Liver (tissue), 9 donors: ENCODE results near the gene VRK2. TPM values are rescaled to one million over a fixed set of nuclear protein-coding genes. Genes with fewer than 3 reads are reported as not detected.

Experiments
- DNase-seq: peaks from one replicate; pipeline ENCODE4 v3.0.0-alpha.2; 2017; ENCODE audit warnings: low spot score
- H3K27ac ChIP-seq, 2 donors: one replicate each; pipeline ENCODE4 v1.7.0; 2013; ENCODE audit warnings: inconsistent platforms in 2 of 2, low read length in 2 of 2, control low read depth in 1 of 2, low read depth in 1 of 2, mild to moderate bottlenecking in 1 of 2
- H3K27me3 ChIP-seq, 4 donors: one replicate each; pipeline versions ENCODE4 v1.6.1 to v1.7.0; 2013; ENCODE audit warnings: low read length in 3 of 4, inconsistent platforms in 1 of 4, mild to moderate bottlenecking in 1 of 4, moderate library complexity in 1 of 4; ENCODE audit not compliant: control insufficient read depth in 4 of 4, insufficient read depth in 4 of 4
- H3K36me3 ChIP-seq, 4 donors: one replicate each; pipeline versions ENCODE4 v1.6.1 to v1.7.0; 2013; ENCODE audit warnings: low read length in 3 of 4, mild to moderate bottlenecking in 3 of 4, low read depth in 1 of 4, moderate library complexity in 1 of 4; ENCODE audit not compliant: control insufficient read depth in 4 of 4, insufficient read depth in 3 of 4
- H3K4me1 ChIP-seq, 4 donors: one replicate each; pipeline versions ENCODE4 v1.6.1 to v1.7.0; 2013; ENCODE audit warnings: low read length in 3 of 4, mild to moderate bottlenecking in 3 of 4, moderate library complexity in 1 of 4; ENCODE audit not compliant: control insufficient read depth in 4 of 4, insufficient read depth in 4 of 4
- H3K4me3 ChIP-seq, 3 donors: one replicate each; pipeline versions ENCODE4 v1.6.1 to v1.7.0; 2013; ENCODE audit warnings: low read length in 3 of 3, control low read depth in 1 of 3, low read depth in 1 of 3, mild to moderate bottlenecking in 1 of 3
- H3K9ac ChIP-seq, 2 donors: one replicate each; pipeline ENCODE4 v1.7.0; 2013; ENCODE audit warnings: low read length in 2 of 2, mild to moderate bottlenecking in 2 of 2, moderate library complexity in 2 of 2, control low read depth in 1 of 2, low read depth in 1 of 2
- H3K9me3 ChIP-seq, 4 donors: one replicate each; pipeline versions ENCODE4 v1.6.1 to v1.7.0; 2013; ENCODE audit warnings: low read length in 3 of 4; ENCODE audit not compliant: control insufficient read depth in 4 of 4
- ATF3 ChIP-seq: IDR thresholded peaks from 2 replicates; pipeline ENCODE4 v1.6.1; 2016; ENCODE audit warnings: antibody characterized with exemption
- EGR1 ChIP-seq, 2 donors: IDR thresholded peaks; 2 replicates each; pipeline ENCODE4 v1.6.1; 2016 to 2018; ENCODE audit warnings: antibody characterized with exemption in 2 of 2, low read depth in 2 of 2
- GABPA ChIP-seq, 2 donors: IDR thresholded peaks in 1 of 2; conservative IDR thresholded peaks in 1 of 2; 2 replicates each; pipeline ENCODE4 v1.6.1; 2016; ENCODE audit warnings: antibody characterized with exemption in 2 of 2, mild to moderate bottlenecking in 1 of 2, moderate library complexity in 1 of 2
- HNF4A ChIP-seq, 2 donors: conservative IDR thresholded peaks; 2 replicates each; pipeline ENCODE4 v1.6.1; 2016; ENCODE audit warnings: antibody characterized with exemption in 2 of 2, mild to moderate bottlenecking in 2 of 2
- HNF4G ChIP-seq: IDR thresholded peaks from 2 replicates; pipeline ENCODE4 v1.6.1; 2016; ENCODE audit warnings: antibody characterized with exemption
- JUND ChIP-seq, 2 donors: IDR thresholded peaks; 2 replicates each; pipeline ENCODE4 v1.6.1; 2016; ENCODE audit warnings: antibody characterized with exemption in 2 of 2
- NR2F2 ChIP-seq: IDR thresholded peaks from 2 replicates; pipeline ENCODE4 v1.6.1; 2016; ENCODE audit warnings: antibody characterized with exemption
- RAD21 ChIP-seq, 2 donors: IDR thresholded peaks; 2 replicates each; pipeline ENCODE4 v1.6.1; 2016; ENCODE audit warnings: antibody characterized with exemption in 2 of 2, mild to moderate bottlenecking in 2 of 2
- REST ChIP-seq: IDR thresholded peaks from 2 replicates; pipeline ENCODE4 v1.6.1; 2016; ENCODE audit warnings: antibody characterized with exemption, mild to moderate bottlenecking
- RXRA ChIP-seq, 2 donors: IDR thresholded peaks; 2 replicates each; pipeline ENCODE4 v1.6.1; 2017 to 2018; ENCODE audit warnings: antibody characterized with exemption in 2 of 2, mild to moderate bottlenecking in 1 of 2
- SP1 ChIP-seq: IDR thresholded peaks from 2 replicates; pipeline ENCODE4 v1.6.1; 2018; ENCODE audit warnings: antibody characterized with exemption, mild to moderate bottlenecking
- WGBS: extraction: QIAGEN DNeasy Blood & Tissue Kit; methylation state at CpG from one replicate; pipeline ENCODE4 v1.1.7; 2013; 5-methylcytosine and 5-hydroxymethylcytosine counted together
- polyA plus RNA-seq, 2 donors: library from polyadenylated mRNA; stranded (reverse) in 1 of 2; unstranded in 1 of 2; fragments of 200-250 nt in 1 of 2; fragments of >200 nt in 1 of 2; fragmentation: Nextera tagmentation in 1 of 2; extraction: Ambion mirVana in 1 of 2; gene quantifications; one replicate each; pipeline versions ENCODE4 v1.2.1 to v1.2.3, GENCODE V29; 2013 to 2015
- total RNA-seq, 2 donors: library from RNA; depleted of rRNA; stranded (reverse); fragments of >200 nt; gene quantifications; one replicate each; pipeline ENCODE4 v1.2.3, GENCODE V29; 2014
- donor health status: healthy.
- donor health status: healthy.
- donor health status: healthy.
- donor health status: healthy.
- donor health status: healthy.

The VRK2 gene
- total and polyA plus RNA-seq, 4 donors, result 5.4 to 17.3 (median 8.5) TPM

GRCh38 chr2:58047961-58048360 is 1.4 kb downstream of the VRK2 start:
- Histone ChIP-seq H3K4me3 (no peak overlapping the region), H3K27ac (no peak overlapping the region), H3K9ac (no peak overlapping the region), H3K4me1 (peaks cover 0 to 14% (median 3%) of the 10 kb centered on the region in 4 donors), H3K36me3 (peaks cover 0 to 4% (median 0%) of the 10 kb centered on the region in 4 donors), H3K9me3 (no peaks in the 10 kb centered on the region), H3K27me3 (no peaks in the 10 kb centered on the region)
- DNase-seq, result no peak
- TF ChIP-seq HNF4G, result no peak
- no peak for TF ChIP-seq NR2F2
- no peak for TF ChIP-seq RXRA (IDR thresholded peaks at IDR 0.05)
- TF ChIP-seq REST, result no peak
- no peak for TF ChIP-seq HNF4A (conservative IDR thresholded peaks at IDR 0.05)
- TF ChIP-seq JUND (IDR thresholded peaks at IDR 0.05), result no peak
- no peak for TF ChIP-seq GABPA (IDR thresholded peaks at IDR 0.05 in 1 of 2, conservative IDR thresholded peaks at IDR 0.05 in 1 of 2)
- 60% methylated on average over 3 of the region's 3 CpGs for WGBS

GRCh38 chr2:58051445-58051844 is 4.8 kb downstream of the VRK2 start:
- Histone ChIP-seq H3K4me3 (no peak overlapping the region), H3K27ac (no peak overlapping the region), H3K9me3 (no peaks in the 10 kb centered on the region), H3K9ac (no peak overlapping the region), H3K36me3 (peaks cover 0 to 4% (median 0%) of the 10 kb centered on the region in 4 donors), H3K27me3 (no peaks in the 10 kb centered on the region), H3K4me1 (peaks cover 0 to 7% (median 3%) of the 10 kb centered on the region in 4 donors)
- no peak for TF ChIP-seq SP1
- 93% methylated on average over 3 of the region's 3 CpGs for WGBS
- DNase-seq, result no peak

DNA sequence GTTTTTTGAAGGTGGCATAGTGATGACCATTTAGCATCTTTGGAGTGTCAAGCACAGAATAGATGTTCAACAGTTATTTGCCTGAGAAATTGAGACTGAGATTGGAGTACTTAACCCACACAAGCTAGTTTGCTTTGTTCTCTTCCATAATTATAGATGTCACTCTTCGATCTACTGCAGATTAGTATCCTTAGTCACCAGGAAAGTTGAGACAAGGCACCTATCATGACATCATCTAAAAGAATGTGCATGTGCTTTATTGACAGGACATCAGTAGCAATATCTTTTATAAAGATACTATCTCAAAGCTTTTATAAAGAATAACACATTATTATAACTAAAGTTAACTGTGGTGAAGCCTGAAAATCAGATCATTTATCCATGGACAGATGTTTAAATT is 6.4 kb downstream of the VRK2 start:
- WGBS, result 97% methylated on average over 1 of the region's 1 CpG
- Histone ChIP-seq H3K36me3 (peaks cover 0 to 4% (median 0%) of the 10 kb centered on the region in 4 donors), H3K27ac (no peak overlapping the region), H3K9me3 (no peaks in the 10 kb centered on the region), H3K4me1 (peaks cover 0 to 3% (median under 1%) of the 10 kb centered on the region in 4 donors), H3K9ac (no peak overlapping the region), H3K4me3 (no peak overlapping the region), H3K27me3 (no peaks in the 10 kb centered on the region)
- DNase-seq, result no peak
- TF ChIP-seq JUND (IDR thresholded peaks at IDR 0.05) (no peak), HNF4A (conservative IDR thresholded peaks at IDR 0.05) (no peak)

DNA sequence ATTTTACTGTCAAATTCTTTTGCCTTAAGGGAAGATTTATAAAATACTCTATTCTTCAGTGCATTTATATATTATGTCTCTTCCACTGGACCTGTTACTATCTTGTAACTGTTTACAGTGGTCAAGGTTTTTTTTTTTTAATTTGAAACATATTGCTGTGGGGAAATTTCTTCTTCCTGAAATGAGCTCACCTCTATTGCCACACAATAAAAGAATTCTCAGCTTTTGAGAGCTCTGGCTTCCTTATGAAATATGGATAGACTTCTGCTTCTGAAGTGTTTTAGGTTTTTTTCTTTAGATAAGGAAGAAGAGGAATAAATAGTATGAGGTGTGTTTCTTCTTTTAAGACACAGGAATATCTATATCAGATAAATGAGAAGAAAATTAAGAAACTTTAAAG is 7.7 kb downstream of the VRK2 start:
- Histone ChIP-seq H3K36me3 (peaks cover 0 to 2% (median 0%) of the 10 kb centered on the region in 4 donors), H3K4me1 (no peaks in the 10 kb centered on the region), H3K9me3 (no peaks in the 10 kb centered on the region), H3K4me3 (no peak overlapping the region), H3K27ac (no peak overlapping the region), H3K9ac (no peak overlapping the region), H3K27me3 (no peaks in the 10 kb centered on the region)
- TF ChIP-seq ATF3 (no peak), EGR1 (IDR thresholded peaks at IDR 0.05; ENCODE audit: low read depth in 2 of 2) (no peak), RXRA (IDR thresholded peaks at IDR 0.05) (no peak), SP1 (no peak), HNF4A (conservative IDR thresholded peaks at IDR 0.05) (no peak), RAD21 (IDR thresholded peaks at IDR 0.05) (no peak)
- no peak for DNase-seq
